ENCODE results near the gene ANXA10. TPM values are rescaled to one million over a fixed set of nuclear protein-coding genes. Genes with fewer than 3 reads are reported as not detected.

Gene ANXA10
- total RNA-seq (2022) = not detected in 2 replicates
- percentile 3 among the genes with signal in this experiment for Bru-seq, nascent RNA
- percentile 2 among the genes with signal in this experiment for BruChase-seq, experiment 1, labeled RNA remaining after a 6-hour chase
- percentile 2 among the genes with signal in this experiment for BruChase-seq, experiment 2, labeled RNA remaining after a 2-hour chase
- long read RNA-seq = 0 reads

- no peak within 1 kb of the TSS for H3K27ac Mint-ChIP-seq (ENCODE audit: low read depth, unreplicated experiment)
Observed at GRCh38 chr4:168092176-168092712, at the start of gene ANXA10. ANXA10 (plus strand) TSS chr4:168092537; CDS start chr4:168092701, 164 bp downstream.

GRCh38 chr4:168045354-168045753 lies 47.0 kb upstream of the ANXA10 start:
- DNase-seq (ENCODE audit: unreplicated experiment) = no peak
- H3K27me3 Mint-ChIP-seq (ENCODE audit: insufficient read depth, unreplicated experiment) = no peaks in the 10 kb centered on the region
- H3K27ac Mint-ChIP-seq (ENCODE audit: low read depth, unreplicated experiment) = no peak overlapping the region
- no peaks in the 10 kb centered on the region for H3K36me3 Mint-ChIP-seq (ENCODE audit: insufficient read depth, unreplicated experiment)
- no peak overlapping the region for H3K4me3 Mint-ChIP-seq (ENCODE audit: unreplicated experiment)
- TF ChIP-seq CTCF (IDR thresholded peaks at IDR 0.05; ENCODE audit: unreplicated experiment) = no peak
- H3K9me3 Mint-ChIP-seq (ENCODE audit: unreplicated experiment) = peaks cover 11% of the 10 kb centered on the region
- ChIA-PET CTCF (no interaction called here), POLR2A (no interaction called here)
- no TSS peak for BruUV-seq (replicated peaks)
- intact Hi-C loops (cut with micrococcal nuclease) = no loop called here
- no peaks in the 10 kb centered on the region for H3K4me1 Mint-ChIP-seq (ENCODE audit: insufficient read depth, unreplicated experiment)

More at GRCh38 chr4:168092176-168092712, at the start of gene ANXA10:
- intact Hi-C loops (cut with micrococcal nuclease) = no loop called here
- DNase-seq (ENCODE audit: unreplicated experiment) = no peak
- Mint-ChIP-seq H3K4me3 (ENCODE audit: unreplicated experiment) (no peak within 1 kb of the TSS), H3K36me3 (ENCODE audit: insufficient read depth, unreplicated experiment) (no peaks in the 10 kb centered on the region), H3K27me3 (ENCODE audit: insufficient read depth, unreplicated experiment) (no peaks in the 10 kb centered on the region), H3K4me1 (ENCODE audit: insufficient read depth, unreplicated experiment) (no peaks in the 10 kb centered on the region), H3K9me3 (ENCODE audit: unreplicated experiment) (peaks cover 10% of the 10 kb centered on the region)
- no TSS peak for BruUV-seq (replicated peaks)
- ChIA-PET CTCF (no interaction called here), POLR2A (no interaction called here)
- no peak for TF ChIP-seq CTCF (IDR thresholded peaks at IDR 0.05; ENCODE audit: unreplicated experiment)

- intact Hi-C loops (cut with micrococcal nuclease) = no loop called here
- ChIA-PET POLR2A (no interaction called here), CTCF (interaction anchor here (0.9 kb wide), 1 partner anchor 12 kb away, joined by 5 read pairs; no protein-coding TSS in a partner anchor)
- no TSS peak for BruUV-seq (replicated peaks)
- Mint-ChIP-seq H3K9me3 (ENCODE audit: unreplicated experiment) (peaks cover 11% of the 10 kb centered on the region), H3K27me3 (ENCODE audit: insufficient read depth, unreplicated experiment) (no peaks in the 10 kb centered on the region), H3K27ac (ENCODE audit: low read depth, unreplicated experiment) (no peak overlapping the region), H3K36me3 (ENCODE audit: insufficient read depth, unreplicated experiment) (no peaks in the 10 kb centered on the region), H3K4me3 (ENCODE audit: unreplicated experiment) (no peak overlapping the region), H3K4me1 (ENCODE audit: insufficient read depth, unreplicated experiment) (no peaks in the 10 kb centered on the region)
- DNase-seq (ENCODE audit: unreplicated experiment) = no peak
- no peak for TF ChIP-seq CTCF (IDR thresholded peaks at IDR 0.05; ENCODE audit: unreplicated experiment)
Observed at GRCh38 chr4:168050002-168050401, 42.3 kb upstream of the ANXA10 start.

GRCh38 chr4:168051526-168051925 lies 40.8 kb upstream of the ANXA10 start:
- DNase-seq (ENCODE audit: unreplicated experiment) = no peak
- Mint-ChIP-seq H3K27me3 (ENCODE audit: insufficient read depth, unreplicated experiment) (no peaks in the 10 kb centered on the region), H3K4me1 (ENCODE audit: insufficient read depth, unreplicated experiment) (no peaks in the 10 kb centered on the region), H3K36me3 (ENCODE audit: insufficient read depth, unreplicated experiment) (no peaks in the 10 kb centered on the region), H3K9me3 (ENCODE audit: unreplicated experiment) (peaks cover 11% of the 10 kb centered on the region), H3K4me3 (ENCODE audit: unreplicated experiment) (no peak overlapping the region), H3K27ac (ENCODE audit: low read depth, unreplicated experiment) (no peak overlapping the region)
- no peak for TF ChIP-seq CTCF (IDR thresholded peaks at IDR 0.05; ENCODE audit: unreplicated experiment)
- BruUV-seq (replicated peaks) = no TSS peak
- ChIA-PET POLR2A (no interaction called here), CTCF (no interaction called here)
- intact Hi-C loops (cut with micrococcal nuclease) = no loop called here

Data from MCF 10A (cell line).